ENCODE results near the gene GNB3.
"Not testable (repeated sequence)": the region's sequence is repeated elsewhere in the genome, so short reads cannot be mapped to it uniquely, and the experiment has no call there.

GNB3 gene

DNA sequence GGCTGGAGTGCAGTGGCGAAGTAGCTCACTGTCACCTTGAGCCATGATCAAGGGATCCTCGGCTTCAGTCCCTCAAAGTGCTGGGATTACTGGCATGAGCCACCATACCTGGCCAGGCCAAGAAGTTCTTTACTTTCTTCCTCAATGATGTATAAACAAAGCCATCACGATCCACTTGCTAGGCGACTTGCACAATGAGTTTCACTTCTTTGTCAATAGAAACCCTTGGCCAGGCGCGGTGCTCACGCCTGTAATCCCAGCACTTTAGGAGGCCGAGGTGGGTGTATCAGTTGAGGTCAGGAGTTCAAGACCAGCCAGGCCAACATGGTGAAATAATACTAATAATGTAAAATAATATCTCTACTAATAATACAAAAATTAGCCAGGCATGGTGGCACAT is 46.7 kb downstream of the GNB3 start:
- no peak for DNase-seq

DNA sequence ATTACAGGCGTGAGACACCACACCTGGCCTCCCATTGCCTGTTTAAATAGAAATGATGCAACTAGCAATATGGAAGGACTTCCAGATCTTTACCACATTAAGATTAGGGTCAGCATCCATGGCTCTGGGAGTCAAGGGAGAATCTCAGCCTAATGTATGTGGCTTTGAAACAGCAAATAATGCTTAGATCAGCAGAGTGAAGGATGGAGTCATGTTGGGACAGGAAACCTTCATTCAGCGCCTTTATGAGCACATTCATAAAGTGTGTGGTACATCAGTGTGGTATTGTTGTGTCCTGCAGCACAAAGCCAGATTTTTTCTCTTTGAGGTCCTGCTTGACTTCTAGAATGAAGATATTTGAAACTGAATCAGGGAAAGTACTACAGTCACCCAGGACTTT is 47.6 kb downstream of the GNB3 start:
- DNase-seq: no peak

DNA sequence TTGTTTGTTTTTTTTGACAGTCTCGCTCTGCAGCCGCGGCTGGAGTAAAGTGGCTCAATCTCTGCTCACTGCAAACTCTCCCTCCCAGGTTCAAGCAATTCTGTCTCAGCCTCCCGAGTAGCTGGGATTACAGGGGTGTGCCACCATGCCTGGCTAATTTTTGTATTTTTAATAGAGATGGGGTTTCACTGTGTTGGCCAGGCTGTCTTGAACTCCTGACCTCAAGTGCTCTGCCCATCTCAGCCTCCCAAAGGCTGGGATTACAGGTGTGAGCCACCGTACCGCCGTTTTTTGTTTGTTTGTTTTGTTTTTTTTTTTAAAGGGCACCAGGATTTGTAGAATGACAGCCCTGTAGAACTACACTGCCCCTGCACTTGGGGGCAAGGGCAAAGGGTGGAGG is 48.1 kb downstream of the GNB3 start:
- DNase-seq: not testable (repeated sequence)

DNA sequence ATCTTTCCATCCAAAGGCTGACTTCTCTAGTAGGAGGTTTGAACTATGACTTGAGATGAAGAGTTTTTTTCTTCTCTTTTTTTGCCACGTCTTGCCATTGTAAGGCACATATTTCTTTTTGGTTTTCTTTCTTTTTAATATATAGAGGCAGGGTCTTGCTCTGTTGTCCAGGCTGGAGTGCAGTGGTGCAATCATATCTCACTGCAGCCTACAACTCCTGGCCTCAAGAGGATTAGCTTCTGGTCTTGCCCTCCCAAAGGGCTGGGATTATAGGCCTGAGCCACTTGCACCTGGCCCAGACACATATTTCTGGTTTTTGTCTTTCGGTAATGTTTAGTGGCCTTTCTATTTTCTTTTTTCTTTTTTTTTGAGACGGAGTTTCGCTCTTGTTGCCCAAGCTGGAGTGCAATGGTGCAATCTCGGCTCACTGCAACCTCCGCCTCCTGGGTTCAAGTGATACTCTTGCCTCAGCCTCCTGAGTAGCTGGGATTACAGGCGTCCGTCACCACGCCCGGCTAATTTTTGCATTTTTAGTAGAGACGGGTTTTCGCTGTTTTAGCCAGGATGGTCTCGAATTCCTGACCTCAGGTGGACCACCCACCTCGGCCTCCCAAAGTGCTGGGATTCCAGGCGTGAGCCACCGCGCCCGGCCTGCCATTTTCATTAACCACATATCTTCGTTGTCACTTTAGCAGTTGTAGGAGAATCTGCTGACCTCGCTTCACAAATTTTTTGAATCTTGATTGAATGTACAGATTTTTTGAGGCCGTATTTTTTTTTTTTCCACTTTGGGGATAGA is 49.2 kb downstream of the GNB3 start:
- not testable (repeated sequence) for DNase-seq

DNA sequence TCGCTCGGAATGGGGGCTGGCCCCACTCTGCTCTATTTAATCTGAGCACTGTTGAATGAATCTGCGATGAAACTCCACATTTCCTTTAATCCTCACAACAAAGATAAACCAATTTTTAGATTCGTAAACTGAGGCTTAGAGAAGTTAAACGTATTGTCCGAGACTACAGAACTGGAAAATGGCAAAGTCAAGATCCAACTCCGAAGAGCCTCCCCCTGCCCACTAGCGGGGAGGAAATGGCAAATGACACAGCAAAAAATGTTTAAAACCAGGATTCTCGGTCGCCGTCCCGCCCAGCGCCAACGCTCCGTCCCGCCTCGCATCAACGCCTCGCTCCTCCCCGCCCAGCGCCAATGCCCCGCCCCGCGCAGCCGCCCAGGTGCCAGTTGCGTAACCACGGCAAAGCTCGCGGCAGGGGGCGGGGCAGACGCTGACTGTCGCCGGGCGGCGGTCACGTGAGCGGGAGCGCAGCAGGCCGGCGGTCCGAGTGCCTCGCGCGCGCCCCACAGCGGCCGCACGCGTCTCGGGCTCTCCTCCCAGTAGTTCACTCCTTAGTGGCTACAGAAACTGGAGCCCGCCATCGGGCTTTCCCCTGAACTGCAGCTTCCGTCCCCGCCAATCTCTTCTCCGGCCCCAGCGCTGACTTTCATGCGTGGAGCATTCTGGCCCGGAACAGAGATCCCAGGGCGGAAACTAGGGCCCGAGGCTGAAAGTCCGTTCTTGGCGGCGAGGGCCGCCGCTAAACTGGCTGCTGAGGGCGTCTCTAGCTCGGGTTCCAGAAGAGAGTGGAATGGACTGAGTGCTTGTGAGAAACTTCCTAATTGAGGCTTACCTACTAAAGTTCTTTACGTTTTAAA is 50.3 kb downstream of the GNB3 start:
- DNase-seq: peak; percentile 99

DNA sequence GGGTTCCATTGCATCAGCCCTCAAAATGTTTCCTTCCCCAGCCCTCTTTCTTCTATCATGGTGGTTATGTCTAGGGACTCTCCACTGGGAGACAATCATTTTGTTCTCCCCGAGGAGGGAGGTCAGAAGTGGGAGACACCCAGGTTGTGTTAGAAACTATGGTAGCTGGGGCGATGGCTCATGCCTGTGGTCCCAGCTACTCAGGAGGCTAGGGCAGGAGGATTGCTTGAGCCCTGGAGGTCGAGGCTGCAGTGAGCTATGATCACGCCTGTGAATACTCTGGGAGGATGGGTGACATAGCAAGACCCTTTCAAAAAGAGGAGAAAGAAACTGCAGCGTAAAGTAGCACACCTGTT is 50.9 kb downstream of the GNB3 start:
- peak; percentile 42 for DNase-seq

DNA sequence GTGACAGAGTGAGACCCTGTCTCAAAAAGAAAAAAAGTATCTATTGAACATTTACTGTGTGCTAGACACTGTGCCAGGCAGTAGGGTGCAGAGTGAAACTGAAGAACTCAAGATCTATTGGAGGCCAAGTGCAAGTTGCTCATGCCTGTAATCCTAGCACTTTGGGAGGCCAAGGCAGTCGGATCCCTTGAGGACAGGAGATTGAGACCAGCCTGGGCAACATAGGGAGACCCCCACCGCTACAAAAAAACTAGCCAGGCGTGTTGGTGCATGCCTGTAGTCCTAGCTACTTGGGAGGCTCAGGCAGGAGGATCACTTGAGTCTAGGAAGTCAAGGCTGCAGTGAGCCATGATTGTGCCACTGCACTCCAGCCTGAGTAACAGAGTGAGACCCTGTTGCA is 52.0 kb downstream of the GNB3 start:
- not testable (repeated sequence) for DNase-seq

DNA sequence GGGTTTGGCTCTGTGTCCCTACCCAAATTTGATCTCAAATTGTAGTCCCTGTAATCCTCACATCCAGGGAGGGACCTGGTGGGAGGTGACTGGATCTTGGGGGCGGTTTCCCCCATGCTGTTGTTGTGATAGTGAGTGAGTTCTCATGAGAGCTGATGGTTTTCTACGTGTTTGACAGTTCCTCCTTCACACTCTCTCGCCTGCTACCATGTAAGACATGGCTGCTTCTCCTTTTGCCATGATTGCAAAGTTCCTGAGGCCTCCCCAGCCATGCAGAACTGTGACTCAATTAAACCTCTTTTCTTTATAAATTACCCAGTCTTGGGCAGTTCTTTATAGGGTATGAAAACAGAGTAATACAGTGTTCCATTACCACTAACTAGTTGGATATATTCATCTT is 53.6 kb downstream of the GNB3 start:
- no peak for DNase-seq

Measured in NCI-H146 (cell line).